DLD1 (cell line): Measurements from ENCODE around the gene OGFOD1.

Experiments
- in situ Hi-C: cut with HindIII; loops from 2 replicates; pipeline ENCODE4 v1.10.0; 2017; ENCODE audit warnings: low sequenced_read_pairs

OGFOD1 gene

GRCh38 chr16:56520251-56520577 is 68.9 kb downstream of the OGFOD1 start:
- in situ Hi-C loops, result no loop called here

- in situ Hi-C loops, result no loop called here
Observed at GRCh38 chr16:56525236-56525635, 73.9 kb downstream of the OGFOD1 start.
